Activated T-cell treated with anti-CD3 and anti-CD28 coated beads, Interleukin-2, amount 50 U/mL, for 72 hours (primary cell): Measurements from ENCODE around the gene AURKAIP1. TPM values are rescaled to one million over a fixed set of nuclear protein-coding genes. Genes with fewer than 3 reads are reported as not detected.

Experiments used
- ATAC-seq, 2 donors: fragments of 150-1000 bp; cut with Tn5 transposase; replicated peaks in 1 of 2; 2 replicates each; pipeline ENCODE4 v1.10.0; 2021; ENCODE audit warnings: moderate library complexity in 2 of 2, mild to moderate bottlenecking in 1 of 2
- DNase-seq, 2 donors: peaks; one replicate each; pipeline ENCODE4 v3.0.0; 2021 to 2022; ENCODE audit warnings: mixed read lengths in 1 of 2
- H3K27ac Mint-ChIP-seq: one replicate; pipeline ENCODE4 v1.8.0; 2022; ENCODE audit warnings: mild to moderate bottlenecking, moderate library complexity, mixed read lengths
- H3K27me3 Mint-ChIP-seq: one replicate; pipeline ENCODE4 v1.8.0; 2022; ENCODE audit warnings: low read depth, mixed read lengths
- H3K36me3 Mint-ChIP-seq, 2 donors: one replicate each; pipeline ENCODE4 v1.8.0; 2022; ENCODE audit warnings: mixed read lengths in 2 of 2, mild to moderate bottlenecking in 1 of 2; ENCODE audit not compliant: insufficient read depth in 2 of 2
- H3K4me1 Mint-ChIP-seq: one replicate; pipeline ENCODE4 v1.8.0; 2022; ENCODE audit warnings: low read depth, mixed read lengths
- H3K4me3 Mint-ChIP-seq, 2 donors: one replicate each; pipeline ENCODE4 v1.8.0; 2022; ENCODE audit warnings: mild to moderate bottlenecking in 2 of 2, mixed read lengths in 2 of 2, moderate library complexity in 2 of 2
- H3K9me3 Mint-ChIP-seq, 2 donors: one replicate each; pipeline ENCODE4 v1.8.0; 2022; ENCODE audit warnings: mixed read lengths in 2 of 2
- total RNA-seq, 2 donors: library from RNA; stranded (reverse); gene quantifications; one replicate each; pipeline ENCODE4 v1.2.3, GENCODE V29; 2022

The AURKAIP1 gene
- total RNA-seq, 2 donors from 2014 or later: 92.4 to 97.7 TPM

GRCh38 chr1:1359664-1360468 lies 15.1 kb downstream of the AURKAIP1 start:
- Mint-ChIP-seq H3K4me3 (no peak overlapping the region), H3K36me3 (no peaks in the 10 kb centered on the region), H3K9me3 (no peaks in the 10 kb centered on the region), H3K27me3 (no peaks in the 10 kb centered on the region), H3K27ac (no peak overlapping the region), H3K4me1 (peaks cover 8% of the 10 kb centered on the region)
- DNase-seq (no peak), ATAC-seq (no peak)

- Mint-ChIP-seq H3K36me3 (no peaks in the 10 kb centered on the region), H3K4me1 (peaks cover 8% of the 10 kb centered on the region), H3K9me3 (no peaks in the 10 kb centered on the region), H3K4me3 (peak overlapping the region; percentile 16 to 46), H3K27ac (no peak overlapping the region), H3K27me3 (no peaks in the 10 kb centered on the region)
- ATAC-seq: peak; percentile 21 to 43
- no peak for DNase-seq
These were observed 15.7 kb downstream of the AURKAIP1 start for GRCh38 chr1:1359308-1359663.

GRCh38 chr1:1358433-1359271 lies 16.4 kb downstream of the AURKAIP1 start, which contains the start of gene MXRA8:
Gene MXRA8 (minus strand): TSS chr1:1358555. CDS start chr1:1358504, 51 bp downstream.
- Mint-ChIP-seq H3K4me1 (peaks cover 14% of the 10 kb centered on the region), H3K36me3 (no peaks in the 10 kb centered on the region), H3K4me3 (peak within 1 kb of the TSS; percentile 16 to 59), H3K27me3 (no peaks in the 10 kb centered on the region), H3K27ac (no peak within 1 kb of the TSS), H3K9me3 (no peaks in the 10 kb centered on the region)
- DNase-seq (no peak), ATAC-seq (peak; percentile 49 to 54)

- peaks cover 14% of the 10 kb centered on the region for H3K4me1 Mint-ChIP-seq
- H3K9me3 Mint-ChIP-seq: no peaks in the 10 kb centered on the region
- DNase-seq (no peak), ATAC-seq (no peak)
- peak overlapping the region; percentile 12 to 59 for H3K4me3 Mint-ChIP-seq
- H3K36me3 Mint-ChIP-seq: no peaks in the 10 kb centered on the region
- H3K27me3 Mint-ChIP-seq: peaks cover 4% of the 10 kb centered on the region
- no peak overlapping the region for H3K27ac Mint-ChIP-seq
These were observed 17.1 kb downstream of the AURKAIP1 start for GRCh38 chr1:1357871-1358432.

DNA sequence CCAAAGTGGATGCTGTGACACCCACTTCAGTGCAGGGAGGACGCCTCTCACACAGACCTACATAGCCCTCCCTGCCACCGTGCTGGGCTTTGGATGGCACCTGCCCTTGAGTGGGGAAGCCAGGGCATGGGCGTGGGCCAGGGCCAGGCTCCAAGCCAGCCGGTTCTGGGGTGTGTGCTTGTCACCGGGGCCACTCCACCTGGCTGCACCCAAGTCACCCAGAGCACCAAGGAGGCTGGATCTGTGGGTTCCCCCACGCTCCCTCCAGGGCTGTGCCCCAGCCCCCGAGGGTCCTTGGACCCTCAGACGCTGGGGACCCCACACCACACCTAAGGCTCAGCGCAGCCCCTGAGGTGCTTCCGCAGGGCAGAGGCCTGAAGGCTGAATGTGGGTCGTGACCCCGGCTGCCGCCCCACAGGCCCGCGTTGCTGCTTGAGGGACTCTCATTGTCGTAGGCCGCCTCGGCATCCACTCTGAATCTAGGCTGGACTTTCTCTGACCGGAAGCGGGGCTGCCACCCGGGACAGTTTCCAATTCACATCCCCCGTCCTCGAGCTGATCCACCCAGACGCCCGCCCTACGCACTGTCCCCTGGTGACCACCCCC lies 18.1 kb downstream of the AURKAIP1 start:
- Mint-ChIP-seq H3K27ac (no peak overlapping the region), H3K4me3 (no peak overlapping the region), H3K27me3 (peaks cover 12% of the 10 kb centered on the region), H3K36me3 (no peaks in the 10 kb centered on the region), H3K9me3 (no peaks in the 10 kb centered on the region), H3K4me1 (peaks cover 14% of the 10 kb centered on the region)
- ATAC-seq (peak in 1 of 2 donors; percentile 8), DNase-seq (no peak)

GRCh38 chr1:1356166-1356795 lies 18.7 kb downstream of the AURKAIP1 start:
- ATAC-seq: no peak
- peaks cover 14% of the 10 kb centered on the region for H3K4me1 Mint-ChIP-seq
- no peak for DNase-seq
- H3K27ac Mint-ChIP-seq: no peak overlapping the region
- peaks cover 12% of the 10 kb centered on the region for H3K27me3 Mint-ChIP-seq
- H3K36me3 Mint-ChIP-seq: no peaks in the 10 kb centered on the region
- H3K9me3 Mint-ChIP-seq: no peaks in the 10 kb centered on the region
- H3K4me3 Mint-ChIP-seq: no peak overlapping the region

DNA sequence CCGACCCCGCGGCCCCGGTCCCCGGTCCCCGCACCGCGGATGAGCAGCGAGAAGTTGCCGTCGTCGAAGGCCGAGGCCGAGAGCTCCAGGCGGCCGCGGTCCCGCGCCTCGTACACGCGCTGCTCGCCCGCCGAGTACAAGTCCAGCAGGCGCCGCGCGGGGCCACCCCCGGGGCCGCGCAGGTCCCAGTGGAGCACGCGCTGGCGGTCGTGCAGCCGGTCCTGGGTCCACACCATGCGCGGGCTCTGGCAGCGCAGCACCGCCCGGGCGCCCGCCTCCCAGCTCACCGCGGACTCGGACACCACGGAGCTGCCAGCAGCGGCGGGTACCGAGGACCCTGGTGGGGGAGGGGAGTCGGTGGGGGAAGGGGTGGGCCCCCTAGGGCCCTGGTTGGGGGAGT lies 19.6 kb downstream of the AURKAIP1 start:
- H3K4me1 Mint-ChIP-seq: peaks cover 14% of the 10 kb centered on the region

GRCh38 chr1:1354271-1355247 lies 20.4 kb downstream of the AURKAIP1 start:
- Mint-ChIP-seq H3K27me3 (peaks cover 12% of the 10 kb centered on the region), H3K27ac (no peak overlapping the region), H3K4me1 (peaks cover 14% of the 10 kb centered on the region), H3K36me3 (no peaks in the 10 kb centered on the region), H3K4me3 (peak overlapping the region; percentile 51 to 54), H3K9me3 (no peaks in the 10 kb centered on the region)
- no peak for DNase-seq
- ATAC-seq: no peak

More for the DNA sequence above, 19.6 kb downstream of the AURKAIP1 start:
- peak; percentile 21 to 30 for ATAC-seq
- Mint-ChIP-seq H3K27ac (no peak overlapping the region), H3K36me3 (no peaks in the 10 kb centered on the region), H3K4me3 (no peak overlapping the region), H3K9me3 (no peaks in the 10 kb centered on the region), H3K27me3 (peaks cover 12% of the 10 kb centered on the region)
- peak in 1 of 2 donors; percentile 31 for DNase-seq

- Mint-ChIP-seq H3K36me3 (no peaks in the 10 kb centered on the region), H3K4me1 (peaks cover 6% of the 10 kb centered on the region), H3K27ac (no peak overlapping the region), H3K4me3 (no peak overlapping the region), H3K9me3 (no peaks in the 10 kb centered on the region), H3K27me3 (peaks cover 12% of the 10 kb centered on the region)
- ATAC-seq (no peak), DNase-seq (no peak)
These were observed 21.4 kb downstream of the AURKAIP1 start for GRCh38 chr1:1353389-1354151.

DNA sequence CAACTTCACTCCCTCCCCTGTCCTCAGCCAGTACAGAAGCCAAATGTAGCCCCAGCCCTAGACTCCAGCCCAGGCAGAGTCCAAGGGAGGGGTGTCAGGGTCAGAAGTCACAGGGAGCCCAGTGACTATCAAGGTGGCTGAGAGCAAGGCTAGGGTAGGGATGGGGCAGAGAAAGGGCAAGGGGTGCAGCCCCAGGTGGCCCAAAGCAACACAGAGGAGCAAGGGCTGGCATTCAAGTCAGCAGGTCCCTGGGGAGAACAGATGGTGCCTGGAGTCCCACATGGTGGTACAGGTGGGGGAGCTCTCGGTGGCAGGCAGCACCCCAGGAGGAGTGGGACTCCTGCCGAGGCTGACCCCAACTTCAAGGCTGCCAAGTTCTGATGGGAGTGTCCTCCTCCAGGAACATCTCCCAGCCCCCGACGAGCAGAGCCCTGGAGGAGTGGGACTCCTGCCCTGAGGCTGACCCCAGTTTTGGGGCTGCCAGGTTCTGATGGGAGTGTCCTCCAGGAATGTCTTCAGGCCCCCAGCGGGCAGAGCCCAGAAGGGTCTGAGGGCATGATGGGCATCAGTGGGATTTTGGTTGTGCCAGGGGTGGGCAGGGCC lies 22.1 kb downstream of the AURKAIP1 start:
- H3K4me3 Mint-ChIP-seq: peak overlapping the region in 1 of 2 donors; percentile 72
- H3K27me3 Mint-ChIP-seq: peaks cover 12% of the 10 kb centered on the region
- DNase-seq (no peak), ATAC-seq (no peak)
- no peaks in the 10 kb centered on the region for H3K36me3 Mint-ChIP-seq
- peaks cover 7% of the 10 kb centered on the region for H3K4me1 Mint-ChIP-seq
- H3K27ac Mint-ChIP-seq: no peak overlapping the region
- no peaks in the 10 kb centered on the region for H3K9me3 Mint-ChIP-seq
